H1 (cell line): ENCODE results near the gene EBNA1BP2. TPM values are rescaled to one million over a fixed set of nuclear protein-coding genes. Genes with fewer than 3 reads are reported as not detected.

Experiments used
- ATF2 ChIP-seq: IDR thresholded peaks from 2 replicates; pipeline ENCODE4 v1.6.1; 2012; ENCODE audit warnings: low read length, inconsistent platforms
- ATF3 ChIP-seq: IDR thresholded peaks from 2 replicates; pipeline ENCODE4 v1.6.1; 2011; ENCODE audit warnings: low read depth, mild to moderate bottlenecking, low read length; ENCODE audit not compliant: insufficient read depth
- FOSL1 ChIP-seq: IDR thresholded peaks from 2 replicates; pipeline ENCODE4 v1.6.1; 2011; ENCODE audit warnings: mild to moderate bottlenecking, low read depth, low read length, moderate library complexity; ENCODE audit not compliant: insufficient read depth
- JUN ChIP-seq: IDR thresholded peaks from 2 replicates; pipeline ENCODE4 v1.6.1; 2011; ENCODE audit warnings: low read depth, mild to moderate bottlenecking, improper control_type of control experiment, low read length
- polyA plus RNA-seq, 7 experiments: library from polyadenylated mRNA; depleted of rRNA in 3 of 7; stranded (reverse) in 5 of 7; unstranded in 2 of 7; fragments of >200 nt in 5 of 7; fragments of 200-250 nt in 2 of 7; gene quantifications; 1 replicate in 5 of 7; 2 replicates in 1 of 7; 4 replicates in 1 of 7; pipeline versions ENCODE4 v1.2.1 to v1.2.3, GENCODE V29; 2011 to 2013; ENCODE audit warnings: missing spikeins in 2 of 7, mixed read lengths in 2 of 7
- total RNA-seq: library from RNA; stranded (reverse); fragmentation: NEBNext Ultra II Directional; extraction: Animal tissue kit (Norgen Biotek cat#: 25700); gene quantifications from 2 replicates; pipeline ENCODE4 v1.2.1, GENCODE V29; 2021

Gene EBNA1BP2
- total and polyA plus RNA-seq, 2 of the 8 experiments (the other 6 are each of a cell fraction or from before 2014, with no cell fraction given) = 31.0 to 104 TPM

- TF ChIP-seq ATF3 (no peak), FOSL1 (no peak), JUN (no peak), ATF2 (no peak)
Measured at GRCh38 chr1:43140583-43140982, 31.5 kb downstream of the EBNA1BP2 start (continued).
